ENCODE measurements around the gene SNX1.
"Not testable (repeated sequence)": the region's sequence is repeated elsewhere in the genome, so short reads cannot be mapped to it uniquely, and the experiment has no call there.

The SNX1 gene

GRCh38 chr15:64105113-64105704 lies 9.4 kb downstream of the SNX1 start:
- TF ChIP-seq CTCF (IDR thresholded peaks at IDR 0.05; ENCODE audit: borderline replicate concordance, control extremely low read depth, extremely low read depth, insufficient read depth, missing control alignments) = no peak
- in situ Hi-C loops (cut with MboI; ENCODE audit: low sequenced_read_pairs, unreplicated experiment) = no loop called here
- DNase-seq (ENCODE audit: low spot score) = no peak

- in situ Hi-C loops (cut with MboI; ENCODE audit: low sequenced_read_pairs, unreplicated experiment) = no loop called here
- TF ChIP-seq CTCF (IDR thresholded peaks at IDR 0.05; ENCODE audit: borderline replicate concordance, control extremely low read depth, extremely low read depth, insufficient read depth, missing control alignments) = no peak
- DNase-seq (ENCODE audit: low spot score) = no peak
Observed at GRCh38 chr15:64107337-64107736, 11.6 kb downstream of the SNX1 start.

GRCh38 chr15:64110108-64110701 lies 14.4 kb downstream of the SNX1 start:
- in situ Hi-C loops (cut with MboI; ENCODE audit: low sequenced_read_pairs, unreplicated experiment); DNase-seq (ENCODE audit: low spot score): not testable (repeated sequence)

GRCh38 chr15:64110950-64111678 lies 15.3 kb downstream of the SNX1 start:
- DNase-seq (ENCODE audit: low spot score) = no peak
- in situ Hi-C loops (cut with MboI; ENCODE audit: low sequenced_read_pairs, unreplicated experiment) = no loop called here
- no peak for TF ChIP-seq CTCF (IDR thresholded peaks at IDR 0.05; ENCODE audit: borderline replicate concordance, control extremely low read depth, extremely low read depth, insufficient read depth, missing control alignments)

GRCh38 chr15:64111679-64112050 lies 15.9 kb downstream of the SNX1 start:
- no peak for TF ChIP-seq CTCF (IDR thresholded peaks at IDR 0.05; ENCODE audit: borderline replicate concordance, control extremely low read depth, extremely low read depth, insufficient read depth, missing control alignments)
- no peak for DNase-seq (ENCODE audit: low spot score)
- in situ Hi-C loops (cut with MboI; ENCODE audit: low sequenced_read_pairs, unreplicated experiment) = no loop called here

GRCh38 chr15:64112073-64112772 lies 16.4 kb downstream of the SNX1 start:
- DNase-seq (ENCODE audit: low spot score) = no peak
- in situ Hi-C loops (cut with MboI; ENCODE audit: low sequenced_read_pairs, unreplicated experiment) = no loop called here
- no peak for TF ChIP-seq CTCF (IDR thresholded peaks at IDR 0.05; ENCODE audit: borderline replicate concordance, control extremely low read depth, extremely low read depth, insufficient read depth, missing control alignments)

GRCh38 chr15:64112904-64113303 lies 17.1 kb downstream of the SNX1 start:
- DNase-seq (ENCODE audit: low spot score) = no peak
- TF ChIP-seq CTCF (IDR thresholded peaks at IDR 0.05; ENCODE audit: borderline replicate concordance, control extremely low read depth, extremely low read depth, insufficient read depth, missing control alignments) = no peak
- in situ Hi-C loops (cut with MboI; ENCODE audit: low sequenced_read_pairs, unreplicated experiment) = no loop called here
